K562 (cell line): ENCODE data around the gene PSMB11. TPM values are rescaled to one million over a fixed set of nuclear protein-coding genes. Genes with fewer than 3 reads are reported as not detected.

Source experiments
- ATAC-seq: fragments of 200-7000 bp; cut with Tn5 transposase; 3 replicates; pipeline ENCODE4 v1.9.1; 2020; ENCODE audit warnings: moderate library complexity
- BruUV-seq: library from RNA; stranded (reverse); fragments of 400-500 nt; replicated peaks from 2 replicates; lab custom pipeline; 2021; lab: Mats Ljungman, UMichigan
- CTCF ChIA-PET: fragments of 300-600 bp; formaldehyde crosslinking; extraction: SDS; loops from one replicate; lab custom pipeline; 2021; ENCODE audit warnings: low intra/inter-chr PET ratio; lab: Yijun Ruan, JAX
- POLR2A ChIA-PET: fragments of 300-600, 350-650 bp; sonication (Branson Sonifier 250); formaldehyde crosslinking; extraction: SDS; loops from one replicate; lab custom pipeline; 2021; ENCODE audit warnings: antibody characterized with exemption, inconsistent platforms; lab: Yijun Ruan, JAX
- DNase-seq, 4 experiments: peaks; one replicate each; pipeline versions ENCODE4 v3.0.0 to v3.0.0-alpha.2; 2011 to 2018; ENCODE audit warnings: low spot score in 3 of 4, mixed read lengths in 3 of 4; ENCODE audit errors: extremely low read depth in 1 of 4
- FAIRE-seq: peaks from 2 replicates; lab custom pipeline; 2011; peaks lifted over from hg19 to GRCh38; lab: Jason Lieb, UNC
- H2AFZ ChIP-seq: 2 replicates; pipeline ENCODE4 v1.6.0; 2011; ENCODE audit warnings: low read depth, low read length, control low read depth, inconsistent platforms
- H3K27ac ChIP-seq: fragments of 200-600 bp; 3 replicates; pipeline ENCODE4 v1.8.0; 2011; ENCODE audit warnings: low read depth, mild to moderate bottlenecking, control low read depth, inconsistent platforms, low read length, moderate library complexity, mixed read lengths; ENCODE audit errors: extremely low read depth
- H3K27me3 ChIP-seq, 2 experiments: fragments of 300-600 bp in 1 of 2; 2 replicates in 1 of 2; 3 replicates in 1 of 2; pipeline versions ENCODE4 v1.6.0 to v1.8.0; 2011; ENCODE audit warnings: inconsistent platforms in 2 of 2, low read length in 2 of 2, mild to moderate bottlenecking in 1 of 2, mixed read lengths in 1 of 2, moderate library complexity in 1 of 2; ENCODE audit not compliant: control insufficient read depth in 2 of 2, insufficient read depth in 2 of 2
- H3K36me3 ChIP-seq: fragments of 300-600 bp; 3 replicates; pipeline ENCODE4 v1.8.0; 2011; ENCODE audit warnings: mild to moderate bottlenecking, low read length, inconsistent platforms; ENCODE audit not compliant: control insufficient read depth, insufficient read depth
- H3K4me1 ChIP-seq, 2 experiments: fragments of 200-600 bp in 1 of 2; replicated peaks in 1 of 2; 2 replicates in 1 of 2; 3 replicates in 1 of 2; pipeline versions ENCODE4 v1.5.1 to v1.8.0; 2011; ENCODE audit warnings: inconsistent platforms in 2 of 2, low read length in 2 of 2, mild to moderate bottlenecking in 1 of 2, mixed read lengths in 1 of 2, moderate library complexity in 1 of 2; ENCODE audit not compliant: control insufficient read depth in 2 of 2, insufficient read depth in 2 of 2
- H3K4me2 ChIP-seq: 2 replicates; pipeline ENCODE4 v1.6.1; 2011; ENCODE audit warnings: low read length, control low read depth, inconsistent platforms, mixed read lengths; ENCODE audit not compliant: insufficient read depth
- H3K4me3 ChIP-seq: fragments of 200-600 bp; sonication (generic), shearing (Covaris generic); 2 replicates; pipeline ENCODE4 v1.5.1; 2016; ENCODE audit warnings: control low read depth, inconsistent platforms
- H3K79me2 ChIP-seq: fragments of 200-600 bp; 3 replicates; pipeline ENCODE4 v1.8.0; 2011; ENCODE audit warnings: low read length, inconsistent platforms; ENCODE audit not compliant: control insufficient read depth, insufficient read depth
- H3K9ac ChIP-seq, 2 experiments: 2 replicates each; pipeline versions ENCODE4 v1.6.0 to v1.6.1; 2011; ENCODE audit warnings: low read depth in 2 of 2, low read length in 2 of 2, control low read depth in 1 of 2, inconsistent platforms in 1 of 2, mild to moderate bottlenecking in 1 of 2, mixed read lengths in 1 of 2; ENCODE audit not compliant: insufficient read depth in 1 of 2
- H3K9me1 ChIP-seq: one replicate; pipeline ENCODE4 v1.6.0; 2011; ENCODE audit warnings: inconsistent platforms, mild to moderate bottlenecking, low read length, moderate library complexity; ENCODE audit not compliant: control insufficient read depth, insufficient read depth
- H3K9me3 ChIP-seq: replicated peaks from 2 replicates; pipeline ENCODE4 v1.5.1; 2011; ENCODE audit warnings: low read depth, low read length, inconsistent platforms; ENCODE audit not compliant: control insufficient read depth, insufficient read depth
- H4K20me1 ChIP-seq: replicated peaks from 2 replicates; pipeline ENCODE4 v1.6.1; 2011; ENCODE audit warnings: low read length, inconsistent platforms, mixed read lengths; ENCODE audit not compliant: control insufficient read depth, insufficient read depth
- FIP1L1 ChIP-seq: fragments of 200-400 bp; formaldehyde crosslinking; IDR thresholded peaks from 2 replicates; pipeline ENCODE4 v1.6.1; 2018; ENCODE audit warnings: mild to moderate bottlenecking, low read depth, low read length; ENCODE audit not compliant: poor library complexity, severe bottlenecking
- FOXJ3 ChIP-seq: sonication (generic); formaldehyde crosslinking; IDR thresholded peaks from 2 replicates; pipeline ENCODE4 v1.4.0; 2020; ENCODE audit warnings: mild to moderate bottlenecking, missing genetic modification reagents
- POLR2AphosphoS5 ChIP-seq: IDR thresholded peaks from 2 replicates; pipeline ENCODE4 v1.6.1; 2011; ENCODE audit warnings: mild to moderate bottlenecking, low read depth, low read length, moderate library complexity; ENCODE audit not compliant: control insufficient read depth, insufficient read depth
- ZSCAN32 ChIP-seq: fragments of 450-650 bp; formaldehyde crosslinking; IDR thresholded peaks from 2 replicates; pipeline ENCODE4 v1.4.0; 2020; ENCODE audit warnings: mild to moderate bottlenecking, moderate library complexity
- WGBS: fragments of 100-300 bp; shearing (Covaris generic); methylation state at CpG from one replicate; pipeline ENCODE4 v1.1.6; 2016; ENCODE audit warnings: low coverage, mixed read lengths; ENCODE audit not compliant: insufficient coverage; ENCODE audit errors: missing lambda C conversion rate; 5-methylcytosine and 5-hydroxymethylcytosine counted together
- in situ Hi-C: fragments of 300-500 bp; cut with MboI; formaldehyde crosslinking; loops from 4 replicates; pipeline ENCODE4 v1.15.0; 2018; ENCODE audit warnings: inconsistent platforms, mixed read lengths
- intact Hi-C: fragments of 100-400 bp; cut with micrococcal nuclease; formaldehyde crosslinking; loops from 2 replicates; pipeline ENCODE4 v1.14.2; 2022
- polyA plus RNA-seq, 8 experiments: library from polyadenylated mRNA; depleted of rRNA in 4 of 8; stranded (reverse) in 5 of 8; unstranded in 3 of 8; fragments of >200 nt; fragmentation: Nextera tagmentation in 2 of 8; fragmentation: Illumina TruSeq in 1 of 8; extraction: Ambion mirVana in 2 of 8; extraction: Trizol in 1 of 8; gene quantifications; 2 replicates each; pipeline versions ENCODE4 v1.2.1 to v1.2.3, GENCODE V29; 2011 to 2014; ENCODE audit warnings: inconsistent platforms in 1 of 8, missing spikeins in 1 of 8
- total RNA-seq, 7 experiments: library from RNA; depleted of rRNA in 6 of 7; stranded (reverse); fragments of >200 nt in 6 of 7; fragmentation: Illumina TruSeq in 2 of 7; extraction: Trizol in 2 of 7; gene quantifications; 2 replicates each; pipeline versions ENCODE4 v1.2.1 to v1.2.3, GENCODE V29; 2011 to 2021; ENCODE audit warnings: low replicate concordance in 1 of 7

PSMB11 gene
- total and polyA plus RNA-seq, 9 of the 15 experiments (the other 6 are each of a cell fraction or from before 2014, with no cell fraction given), result not detected

DNA sequence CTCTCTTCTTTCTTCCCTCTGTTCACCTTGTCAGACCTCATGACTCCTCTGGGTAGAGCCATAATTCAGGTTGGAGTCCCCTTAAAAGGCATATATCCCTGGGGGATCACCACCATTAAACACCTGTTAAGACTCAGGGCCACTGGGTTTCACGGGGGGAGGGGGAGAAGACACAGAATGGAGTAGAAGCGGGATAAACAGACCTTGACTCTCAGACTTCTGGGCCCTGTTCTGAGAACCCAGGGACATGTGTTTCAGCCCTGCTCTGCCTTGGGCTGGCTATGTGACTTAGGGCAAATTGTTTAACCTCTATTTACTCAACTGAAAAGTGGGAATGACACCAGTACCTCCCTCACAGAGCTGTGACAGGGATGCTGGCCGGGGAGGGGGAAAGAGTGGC lies 10.7 kb downstream of the PSMB11 start (continued):
- no peak for TF ChIP-seq POLR2AphosphoS5
- TF ChIP-seq FOXJ3 (CRISPR knock-in tag), result no peak

DNA sequence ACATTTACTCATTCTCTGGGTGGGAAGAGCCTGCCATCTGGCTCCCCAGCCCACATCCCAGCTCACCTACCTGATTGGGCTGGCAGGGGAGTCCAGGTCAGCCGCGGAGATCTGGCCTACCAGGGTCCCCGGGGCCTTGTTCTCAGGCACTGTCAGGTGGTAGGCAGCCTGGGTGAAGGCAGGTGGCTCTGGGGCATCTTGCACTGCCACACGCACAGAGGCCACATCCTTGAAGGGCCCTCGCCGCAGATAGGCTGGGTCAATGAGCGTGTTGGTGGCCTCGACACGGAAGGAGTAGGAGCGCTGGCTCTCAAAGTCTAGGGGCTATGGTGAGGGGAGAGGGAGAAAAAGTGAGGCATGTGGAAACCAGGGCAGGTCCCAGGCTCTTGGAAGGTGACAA lies 11.4 kb downstream of the PSMB11 start:
- intact Hi-C loops, result no loop called here
- Histone ChIP-seq H4K20me1 (0 out of 2 replicates have a peak, but pooled peaks cover 2% of the 10 kb centered on the region), H3K36me3 (peaks cover 5% of the 10 kb centered on the region; the same call in 1 of the 3 replicates), H3K9me3 (no peaks in the 10 kb centered on the region), H3K4me2 (no peak overlapping the region), H3K4me1 (peaks cover 11 to 46% of the 10 kb centered on the region in 2 experiments), H3K4me3 (no peak overlapping the region), H3K27me3 (no peaks in the 10 kb centered on the region), H3K9ac (peak overlapping the region in 1 of 2 experiments; percentile 46; a peak in 1 of 4 replicates), H3K9me1 (no peaks in the 10 kb centered on the region), H3K27ac (no peak overlapping the region), H2AFZ (no peak overlapping the region), H3K79me2 (no peaks in the 10 kb centered on the region; the same call in 2 of the 3 replicates)
- 88% methylated on average over 8 of the region's 10 CpGs for WGBS
- CTCF ChIA-PET, result interaction anchor here (0.9 to 9.2 kb wide), 3 partner anchors 58 to 70 kb away, joined by 3 to 141 read pairs (median 45); no protein-coding TSS in a partner anchor
- ATAC-seq (no peak), DNase-seq (no peak)
- no TSS peak for BruUV-seq
- in situ Hi-C loops, result loop anchor here (5.0 kb wide), 1 partner anchor 76 kb away; no protein-coding TSS in a partner anchor
- TF ChIP-seq ZSCAN32 (CRISPR knock-in tag) (no peak), POLR2AphosphoS5 (no peak), FIP1L1 (no peak)
- TF ChIP-seq, all 486 proteins: peak for 0
- FAIRE-seq, result no peak
- POLR2A ChIA-PET, result interaction anchor here (1.7 kb wide), 1 partner anchor 47 kb away, joined by 9 read pairs; no protein-coding TSS in a partner anchor
